ENCODE results near the gene GALR3. TPM values are rescaled to one million over a fixed set of nuclear protein-coding genes. Genes with fewer than 3 reads are reported as not detected.

Gene GALR3
- polyA plus RNA-seq, 3 donors, result not detected

GRCh38 chr22:37849089-37849751, 26.0 kb downstream of the GALR3 start, which contains the start of gene EIF3L:
EIF3L (plus strand) TSS chr22:37849419; CDS start chr22:37849450, 31 bp downstream.
- H3K9me3 Mint-ChIP-seq, result peaks cover 0 to 8% (median 4%) of the 10 kb centered on the region in 7 donors
- no peaks in the 10 kb centered on the region for H3K9me3 ChIP-seq (replicated peaks in 1 of 2; ENCODE audit: control insufficient read depth in 1 of 2, insufficient read depth in 1 of 2, low read length in 2 of 2)
- no peaks in the 10 kb centered on the region for H3K27me3 Mint-ChIP-seq (ENCODE audit: low read depth in 3 of 3)
- no peak for TF ChIP-seq CTCF (IDR thresholded peaks at IDR 0.05)
- H3K4me1 ChIP-seq (ENCODE audit: control insufficient read depth in 1 of 2, insufficient read depth in 2 of 2, low read length in 2 of 2), result peaks cover 17 to 19% of the 10 kb centered on the region in 2 donors
- peak within 1 kb of the TSS; percentile 91 to 95 for H3K4me3 Mint-ChIP-seq
- peak within 1 kb of the TSS; percentile 54 to 95 (median 82) for H3K4me3 ChIP-seq (replicated peaks in 1 of 3; ENCODE audit: low read depth in 2 of 3, low read length in 3 of 3)
- 0% methylated on average over 31 of the region's 49 CpGs for WGBS (ENCODE audit: insufficient coverage)
- peak within 1 kb of the TSS; percentile 78 for H3K9ac ChIP-seq (ENCODE audit: insufficient read depth, low read length, poor library complexity, severe bottlenecking)
- peak within 1 kb of the TSS; percentile 90 for H2AFZ ChIP-seq (ENCODE audit: insufficient read depth, low read depth, low read length, poor library complexity, severe bottlenecking)
- peaks cover 27 to 35% of the 10 kb centered on the region in 2 donors for H3K36me3 ChIP-seq (replicated peaks in 1 of 2; ENCODE audit: control insufficient read depth in 1 of 2, insufficient read depth in 2 of 2, low read length in 2 of 2)
- peaks cover 41% of the 10 kb centered on the region for H4K20me1 ChIP-seq (ENCODE audit: insufficient read depth, low read length)
- H3K36me3 Mint-ChIP-seq, result peaks cover 27 to 33% of the 10 kb centered on the region in 2 donors
- no peaks in the 10 kb centered on the region for H3K27me3 ChIP-seq (ENCODE audit: control insufficient read depth in 2 of 2, insufficient read depth in 2 of 2, low read length in 2 of 2)
- peak within 1 kb of the TSS; percentile 78 to 89 for H3K27ac ChIP-seq (ENCODE audit: low read depth in 1 of 2, low read length in 2 of 2)
- peaks cover 58% of the 10 kb centered on the region for H3K79me2 ChIP-seq (ENCODE audit: insufficient read depth, low read length)
- intact Hi-C loops (cut with micrococcal nuclease), result loop anchor here (10.0 kb wide), 2 partner anchors 104 to 174 kb away; partner anchors contain the start of gene LGALS1 (in 1 of the 2)
- H3K4me1 Mint-ChIP-seq, result peaks cover 21% of the 10 kb centered on the region
- H3K27ac Mint-ChIP-seq, result peak within 1 kb of the TSS; percentile 94 to 98 (median 96)
- peak within 1 kb of the TSS; percentile 92 for H3K4me2 ChIP-seq (replicated peaks; ENCODE audit: extremely low read depth, low read length, poor library complexity, severe bottlenecking)
- DNase-seq, result peak; percentile 80 to 88 (median 87)

GRCh38 chr22:37850801-37851200, 27.6 kb downstream of the GALR3 start:
- Histone ChIP-seq H4K20me1 (ENCODE audit: insufficient read depth, low read length) (peaks cover 56% of the 10 kb centered on the region), H3K4me1 (ENCODE audit: control insufficient read depth in 1 of 2, insufficient read depth in 2 of 2, low read length in 2 of 2) (peaks cover 14 to 19% of the 10 kb centered on the region in 2 donors), H2AFZ (ENCODE audit: insufficient read depth, low read depth, low read length, poor library complexity, severe bottlenecking) (no peak overlapping the region), H3K4me2 (replicated peaks; ENCODE audit: extremely low read depth, low read length, poor library complexity, severe bottlenecking) (no peak overlapping the region), H3K27ac (ENCODE audit: low read depth in 1 of 2, low read length in 2 of 2) (no peak overlapping the region), H3K9me3 (replicated peaks in 1 of 2; ENCODE audit: control insufficient read depth in 1 of 2, insufficient read depth in 1 of 2, low read length in 2 of 2) (no peaks in the 10 kb centered on the region), H3K79me2 (ENCODE audit: insufficient read depth, low read length) (peaks cover 73% of the 10 kb centered on the region), H3K36me3 (replicated peaks in 1 of 2; ENCODE audit: control insufficient read depth in 1 of 2, insufficient read depth in 2 of 2, low read length in 2 of 2) (peaks cover 41 to 51% of the 10 kb centered on the region in 2 donors), H3K9ac (ENCODE audit: insufficient read depth, low read length, poor library complexity, severe bottlenecking) (no peak overlapping the region), H3K4me3 (replicated peaks in 1 of 3; ENCODE audit: low read depth in 2 of 3, low read length in 3 of 3) (no peak overlapping the region), H3K27me3 (ENCODE audit: control insufficient read depth in 2 of 2, insufficient read depth in 2 of 2, low read length in 2 of 2) (no peaks in the 10 kb centered on the region)
- no peak overlapping the region for H3K27ac Mint-ChIP-seq
- no peaks in the 10 kb centered on the region for H3K27me3 Mint-ChIP-seq (ENCODE audit: low read depth in 3 of 3)
- TF ChIP-seq CTCF (IDR thresholded peaks at IDR 0.05), result no peak
- intact Hi-C loops (cut with micrococcal nuclease), result no loop called here
- DNase-seq, result no peak
- peaks cover 43 to 48% of the 10 kb centered on the region in 2 donors for H3K36me3 Mint-ChIP-seq
- peaks cover 17% of the 10 kb centered on the region for H3K4me1 Mint-ChIP-seq
- peaks cover 0 to 3% (median 0%) of the 10 kb centered on the region in 7 donors for H3K9me3 Mint-ChIP-seq
- 71% methylated on average over 1 of the region's 4 CpGs for WGBS (ENCODE audit: insufficient coverage)
- no peak overlapping the region for H3K4me3 Mint-ChIP-seq

All from CD14-positive monocyte (primary cell).